CD4-positive, alpha-beta T cell treated with Interleukin-6 for 4 hours (primary cell): ENCODE results near the gene UBAC2.
"Not testable (repeated sequence)": the region's sequence is repeated elsewhere in the genome, so short reads cannot be mapped to it uniquely, and the experiment has no call there.

Experiments used
- DNase-seq: peaks from one replicate; pipeline ENCODE4 v3.0.0-alpha.2; 2020; ENCODE audit warnings: mixed read lengths

Gene UBAC2

GRCh38 chr13:99190147-99190985, 10.3 kb upstream of the UBAC2 start:
- no peak for DNase-seq

GRCh38 chr13:99191336-99191899, 9.2 kb upstream of the UBAC2 start:
- DNase-seq, result no peak

GRCh38 chr13:99191900-99192399, 8.7 kb upstream of the UBAC2 start:
- DNase-seq, result no peak

GRCh38 chr13:99192480-99192879, 8.2 kb upstream of the UBAC2 start:
- no peak for DNase-seq

DNA sequence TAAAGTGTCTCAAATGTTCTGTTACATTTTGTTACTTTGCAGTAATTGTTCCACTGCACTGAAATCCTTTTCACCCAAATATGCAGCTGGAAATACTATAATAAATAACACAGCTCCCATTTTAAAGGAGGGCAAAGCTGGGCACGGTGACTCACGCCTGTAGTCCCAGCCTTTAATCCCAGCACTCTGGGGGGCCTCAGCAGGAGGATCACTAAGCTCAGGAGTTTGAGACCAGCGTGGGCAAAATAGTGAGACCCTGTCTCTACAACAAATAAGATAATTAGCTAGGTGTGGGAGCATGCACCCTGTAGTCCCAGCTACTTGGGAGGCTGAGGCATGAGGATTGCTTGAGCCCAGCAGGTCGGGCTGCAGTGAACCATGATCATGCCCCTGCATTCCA, 7.5 kb upstream of the UBAC2 start:
- no peak for DNase-seq

DNA sequence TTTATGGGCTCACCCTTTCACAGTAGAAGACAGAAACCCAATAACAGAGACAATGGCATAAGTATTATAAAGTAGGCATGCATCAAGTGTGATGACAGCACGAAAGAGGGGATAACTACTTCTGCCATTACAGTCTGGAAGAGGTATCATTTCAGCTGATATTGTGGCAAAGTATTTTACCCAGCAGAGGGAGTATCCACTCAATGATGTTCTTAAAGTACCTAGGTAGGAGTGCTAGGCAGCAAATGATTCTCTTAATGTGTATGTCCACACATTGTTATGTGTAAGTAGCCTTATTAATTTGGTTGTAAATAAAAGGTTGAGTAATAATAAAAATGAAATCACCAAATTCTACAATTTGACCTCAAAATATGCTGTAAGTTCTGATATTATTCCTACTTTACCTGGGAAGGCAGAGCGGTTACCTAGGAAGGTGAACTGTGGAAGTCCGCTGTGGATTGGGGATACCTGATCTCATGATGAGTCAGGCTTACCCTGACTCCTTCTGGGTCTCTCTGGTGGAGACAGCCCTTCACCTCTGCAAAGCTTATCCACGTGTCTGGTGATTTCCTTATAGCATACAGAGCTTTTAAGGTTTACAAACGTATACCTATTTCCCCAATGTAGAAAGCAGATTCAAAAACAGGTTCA, 4.1 kb upstream of the UBAC2 start:
- no peak for DNase-seq

DNA sequence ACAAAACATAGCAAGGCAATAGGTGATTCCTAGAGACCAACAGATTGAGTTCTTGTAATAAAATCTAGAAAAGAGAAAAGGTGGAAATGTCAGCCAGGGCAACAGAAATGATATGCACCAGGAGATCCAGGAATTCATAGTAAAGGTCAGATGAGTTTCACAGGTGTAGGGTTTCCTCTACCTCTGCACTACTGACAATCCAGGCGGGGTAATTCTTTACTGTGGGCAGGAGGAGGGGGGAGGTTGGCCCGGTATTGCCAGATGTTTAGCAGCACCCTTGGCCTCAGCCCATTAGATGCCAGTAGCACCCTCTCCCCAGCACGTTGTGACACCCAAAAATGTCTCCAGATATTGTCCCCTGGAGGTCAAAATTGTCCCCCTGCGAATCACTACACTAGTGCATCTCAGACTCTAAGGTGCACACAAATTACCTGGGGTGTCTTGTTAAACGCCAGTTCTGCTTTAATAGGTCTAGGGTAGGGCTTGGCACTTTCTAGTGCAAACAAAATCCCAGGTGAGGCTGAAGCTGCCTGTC, 3.5 kb upstream of the UBAC2 start:
- no peak for DNase-seq

- no peak for DNase-seq
Measured at GRCh38 chr13:99199541-99200431, 868 bp upstream of the UBAC2 start.

DNA sequence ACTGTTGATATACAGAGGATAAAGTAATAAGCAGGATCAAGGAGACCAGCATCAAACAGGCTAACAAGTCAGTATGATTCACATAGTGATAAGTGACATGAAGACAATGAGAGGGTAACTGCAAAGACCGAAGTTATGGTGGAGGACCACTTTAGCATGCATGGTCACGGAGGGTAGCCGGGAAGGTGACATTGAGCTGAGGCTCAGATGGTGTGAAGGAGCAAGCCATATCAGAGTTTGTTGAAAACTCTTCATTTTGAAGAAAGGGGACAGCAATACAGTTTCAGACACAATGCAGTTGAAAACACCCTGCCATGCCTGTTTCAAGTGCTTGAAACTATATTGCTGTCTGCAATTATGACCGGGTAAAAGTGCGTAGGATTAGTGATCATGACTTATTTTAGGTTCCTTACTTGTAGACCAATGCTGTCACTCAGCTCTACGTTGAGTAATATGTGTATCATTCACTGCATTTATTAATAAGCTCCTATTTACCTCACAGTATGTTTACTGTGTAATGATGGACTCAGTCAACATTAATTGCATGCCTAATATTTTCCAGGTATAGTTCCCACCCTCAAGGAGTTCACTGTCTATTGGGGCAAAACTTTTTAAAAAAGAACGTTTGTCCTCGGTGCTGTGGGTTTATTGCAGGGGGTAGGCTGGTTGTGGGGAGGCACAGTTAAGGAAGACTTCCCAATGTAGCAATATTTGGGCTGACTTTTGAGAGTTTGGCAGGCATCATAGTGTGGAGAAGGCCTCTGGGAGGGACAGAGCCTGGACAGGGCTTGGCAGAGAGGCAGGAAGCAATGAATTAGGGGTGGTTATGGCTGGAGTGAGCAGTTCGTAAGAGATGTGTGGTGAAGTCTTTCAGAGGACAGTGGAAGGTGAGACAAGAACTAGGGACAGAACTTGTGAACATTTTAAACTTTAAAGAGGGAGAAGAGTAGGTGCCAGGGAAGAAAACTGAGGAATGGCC, 3.2 kb downstream of the UBAC2 start:
- DNase-seq, result no peak

- no peak for DNase-seq
Measured at GRCh38 chr13:99205621-99206220, 5.1 kb downstream of the UBAC2 start.

DNA sequence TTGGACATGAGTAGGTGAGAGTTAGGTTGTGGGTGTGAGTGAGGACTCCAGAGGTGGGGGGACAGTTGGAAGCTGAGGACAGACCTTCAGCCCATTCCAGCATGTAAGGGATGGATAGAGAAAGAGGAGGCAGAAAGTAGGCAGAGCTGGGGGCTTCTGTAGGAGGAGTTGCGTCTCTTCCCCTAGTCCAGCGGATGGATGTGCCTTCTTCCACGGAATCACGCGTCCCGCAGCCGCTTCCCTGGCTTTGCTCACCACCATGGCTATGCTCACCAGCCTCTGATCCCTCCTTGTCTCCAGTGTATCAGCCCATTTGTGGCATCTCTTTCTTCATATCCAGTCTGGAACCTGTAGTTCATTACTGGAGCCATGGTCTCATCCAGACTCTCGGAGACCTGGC, 5.6 kb downstream of the UBAC2 start:
- no peak for DNase-seq

DNA sequence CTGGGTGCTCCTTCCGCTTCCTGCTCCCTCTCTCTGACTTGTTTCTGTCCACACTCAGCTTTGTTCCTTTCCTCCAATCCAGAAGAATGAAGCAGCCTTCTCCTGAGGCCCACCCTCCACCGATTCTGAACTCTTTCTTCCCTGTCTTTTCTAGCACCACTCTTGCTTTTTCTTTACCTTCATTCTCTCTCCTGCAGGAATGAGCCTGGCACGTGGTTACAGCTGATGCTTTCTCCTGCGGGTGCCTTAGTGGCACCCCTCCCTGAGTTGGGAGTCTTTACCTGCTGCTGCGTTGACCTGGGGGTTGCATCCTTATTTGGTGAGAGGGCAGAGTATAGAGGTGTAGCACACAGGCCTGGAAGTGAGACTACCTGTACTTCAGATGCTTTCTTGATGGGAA, 6.2 kb downstream of the UBAC2 start:
- DNase-seq, result no peak

- no peak for DNase-seq
Measured at GRCh38 chr13:99207511-99207910, 6.9 kb downstream of the UBAC2 start.

DNA sequence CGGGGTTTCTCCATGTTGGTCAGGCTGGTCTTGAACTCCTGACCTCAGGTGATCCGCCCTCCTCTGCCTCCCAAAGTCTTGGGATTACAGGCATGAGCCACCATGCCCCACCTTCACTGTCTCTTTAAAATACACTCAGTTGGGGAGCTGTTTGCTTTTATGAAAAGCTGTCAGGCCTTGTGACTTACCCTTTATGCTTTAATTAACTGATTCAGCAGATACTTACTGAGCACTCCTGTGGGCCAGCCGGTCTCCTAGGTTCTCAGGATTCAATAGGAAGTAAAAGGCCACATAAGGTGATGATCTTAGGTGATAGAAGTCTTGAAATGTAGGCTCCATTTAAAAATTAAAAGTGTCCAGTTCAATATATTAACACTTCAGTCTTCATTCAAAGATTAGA, 7.5 kb downstream of the UBAC2 start:
- no peak for DNase-seq

DNA sequence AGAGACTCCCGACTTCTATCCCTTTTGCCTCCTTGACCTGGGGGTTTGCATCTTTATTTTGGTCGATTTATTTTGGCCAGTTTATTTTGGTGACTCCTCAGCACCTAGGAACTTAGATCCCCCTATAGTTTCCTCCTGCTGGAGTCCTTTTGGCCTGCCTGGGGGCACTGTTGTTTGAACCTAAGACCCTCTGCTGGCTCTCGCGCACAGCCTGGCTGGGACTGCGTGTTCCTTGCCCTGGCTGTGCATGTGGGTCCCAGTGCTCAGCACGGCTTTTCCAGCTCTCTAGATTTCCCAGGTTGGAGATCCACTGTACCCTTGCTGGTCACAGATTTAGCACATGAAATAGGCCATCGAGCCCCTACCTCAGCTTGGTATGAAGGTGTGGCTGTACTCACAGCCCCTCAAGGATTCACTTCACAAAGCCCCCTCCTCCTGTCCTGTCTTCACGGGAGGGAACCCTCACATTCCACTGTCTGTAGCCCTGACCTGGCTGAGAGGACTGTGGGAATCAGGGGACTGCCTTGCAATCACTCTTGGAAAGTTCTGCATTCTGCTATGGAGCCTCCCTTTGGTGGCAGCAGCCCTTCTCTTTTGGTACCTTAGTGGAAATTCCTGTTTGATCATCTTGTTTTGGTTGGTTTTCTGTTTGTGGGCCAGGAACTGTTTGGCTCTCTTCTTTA, 8.3 kb downstream of the UBAC2 start:
- DNase-seq, result no peak

- not testable (repeated sequence) for DNase-seq
Measured at GRCh38 chr13:99210627-99211026, 10.0 kb downstream of the UBAC2 start.

DNA sequence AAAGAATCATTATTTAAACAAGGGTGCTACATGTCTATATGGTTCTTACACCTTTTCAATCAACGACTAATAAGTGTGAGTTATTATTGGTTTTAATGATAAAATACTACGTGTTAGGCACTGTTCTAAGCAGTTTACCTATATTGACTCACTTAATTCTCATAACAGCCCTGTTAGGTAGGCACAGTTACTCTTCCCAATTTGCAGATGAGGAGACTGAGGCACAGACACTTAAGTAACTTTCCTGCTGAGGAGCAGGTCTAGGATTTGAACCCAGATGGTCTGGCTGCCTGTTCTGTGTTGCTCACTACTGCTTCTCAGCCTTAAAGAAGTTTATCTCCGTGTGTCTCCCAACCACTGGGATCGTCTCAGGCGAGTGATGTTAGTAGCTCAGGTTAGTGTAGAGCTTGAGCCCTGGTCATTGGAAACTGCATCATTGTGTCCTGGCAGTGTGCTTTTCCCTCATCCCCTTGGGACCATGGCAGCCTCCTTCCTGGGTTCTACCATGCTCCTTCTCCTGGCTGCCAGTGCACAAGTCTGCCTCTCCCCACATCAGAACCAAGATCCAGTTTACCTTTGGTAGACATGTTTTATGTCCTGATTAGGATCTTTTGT, 10.9 kb downstream of the UBAC2 start:
- no peak for DNase-seq

DNA sequence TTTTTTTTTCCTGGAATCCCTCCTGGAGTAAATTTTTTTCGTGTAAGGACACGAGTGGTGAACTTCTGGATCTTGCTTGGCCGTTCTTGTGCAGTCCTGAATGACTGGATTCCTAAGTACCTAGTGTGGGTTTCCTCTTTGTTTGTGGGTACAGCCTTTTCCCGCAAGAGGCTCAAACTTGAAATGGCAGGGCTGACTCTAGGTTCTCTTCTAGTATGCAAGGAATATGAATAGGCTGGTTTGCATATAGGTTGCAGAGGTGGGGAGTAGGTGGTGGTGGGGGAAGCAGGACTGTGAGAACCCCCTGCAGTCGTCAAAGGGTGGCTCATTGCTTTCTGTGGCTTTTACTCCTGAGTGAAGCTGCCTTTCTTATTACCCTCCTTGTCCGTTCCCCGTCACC, 13.6 kb downstream of the UBAC2 start:
- DNase-seq, result peak; percentile 53

- no peak for DNase-seq
Measured at GRCh38 chr13:99214731-99215130, 14.1 kb downstream of the UBAC2 start.
